Measurements from ENCODE around the gene DPF3. TPM values are rescaled to one million over a fixed set of nuclear protein-coding genes. Genes with fewer than 3 reads are reported as not detected.
A peak's percentile ranks its signal among the peaks of the same experiment; 100 is the strongest.

DPF3 gene
- polyA plus RNA-seq, 2 of the 4 experiments (the other 2 are of a cell fraction), result 0.05 to 0.09 TPM

DNA sequence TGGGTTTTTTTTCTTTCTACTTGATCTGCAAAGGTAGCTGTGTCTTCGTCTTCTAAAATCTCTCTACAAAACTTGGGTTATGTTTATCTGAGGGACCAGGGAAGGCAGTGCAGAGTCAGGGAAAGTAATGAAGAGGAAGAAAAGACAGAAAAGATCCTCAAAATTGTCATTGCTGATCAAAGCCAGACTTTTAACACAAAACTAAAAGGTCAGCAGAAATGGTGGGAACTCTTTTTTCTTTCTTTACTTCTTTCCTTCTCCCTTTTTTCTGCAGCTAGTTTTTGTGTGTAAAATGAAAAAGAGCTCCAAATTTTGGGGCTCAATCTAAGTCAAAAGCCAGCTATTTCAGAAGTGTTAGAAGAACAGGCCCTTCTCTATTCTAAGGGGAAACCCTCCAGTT is 11.9 kb downstream of the DPF3 start:
- ChIA-PET CTCF (interaction anchor here (1.5 kb wide), 1 partner anchor 23 kb away, joined by 4 read pairs; no protein-coding TSS in a partner anchor), POLR2A (no interaction called here)
- no peak for FAIRE-seq

DNA sequence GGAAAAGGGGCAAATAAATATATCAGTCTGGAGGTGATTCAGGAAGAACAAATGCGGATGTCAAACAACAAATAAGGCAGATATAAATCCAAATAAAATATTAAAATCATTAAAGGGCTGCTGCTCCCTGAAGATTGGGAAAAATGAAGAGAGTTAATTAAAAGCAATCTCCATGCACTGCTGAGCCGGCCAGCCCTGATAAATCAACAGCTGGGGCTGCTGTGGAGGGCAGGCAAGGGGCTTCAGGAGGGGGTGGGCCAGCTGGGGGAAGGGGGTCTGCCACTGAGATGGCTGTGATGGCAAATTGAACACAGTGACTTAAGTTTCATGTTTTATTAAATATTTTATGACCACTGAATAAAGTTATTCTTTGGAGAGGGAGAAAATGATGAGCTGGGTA is 12.4 kb downstream of the DPF3 start:
- no peak overlapping the region for H3K27ac ChIP-seq
- CTCF ChIA-PET, result interaction anchor here (1.5 kb wide), 1 partner anchor 23 kb away, joined by 4 read pairs; no protein-coding TSS in a partner anchor
- no peak for DNase-seq (ENCODE audit: low read depth in 1 of 2, low spot score in 1 of 2)
- TF ChIP-seq KDM5A (IDR thresholded peaks at IDR 0.05) (no peak), MYC (IDR thresholded peaks at IDR 0.05; ENCODE audit: borderline replicate concordance, low read length) (no peak), HOXB5 (CRISPR knock-in tag; IDR thresholded peaks at IDR 0.05) (no peak), KDM1A (IDR thresholded peaks at IDR 0.05; ENCODE audit: low read depth) (no peak), MAFK (IDR thresholded peaks at IDR 0.05; ENCODE audit: partially characterized antibody) (no peak), ZFP36 (IDR thresholded peaks at IDR 0.05; ENCODE audit: borderline replicate concordance, partially characterized antibody) (no peak)
- TF ChIP-seq, protein P1, sequence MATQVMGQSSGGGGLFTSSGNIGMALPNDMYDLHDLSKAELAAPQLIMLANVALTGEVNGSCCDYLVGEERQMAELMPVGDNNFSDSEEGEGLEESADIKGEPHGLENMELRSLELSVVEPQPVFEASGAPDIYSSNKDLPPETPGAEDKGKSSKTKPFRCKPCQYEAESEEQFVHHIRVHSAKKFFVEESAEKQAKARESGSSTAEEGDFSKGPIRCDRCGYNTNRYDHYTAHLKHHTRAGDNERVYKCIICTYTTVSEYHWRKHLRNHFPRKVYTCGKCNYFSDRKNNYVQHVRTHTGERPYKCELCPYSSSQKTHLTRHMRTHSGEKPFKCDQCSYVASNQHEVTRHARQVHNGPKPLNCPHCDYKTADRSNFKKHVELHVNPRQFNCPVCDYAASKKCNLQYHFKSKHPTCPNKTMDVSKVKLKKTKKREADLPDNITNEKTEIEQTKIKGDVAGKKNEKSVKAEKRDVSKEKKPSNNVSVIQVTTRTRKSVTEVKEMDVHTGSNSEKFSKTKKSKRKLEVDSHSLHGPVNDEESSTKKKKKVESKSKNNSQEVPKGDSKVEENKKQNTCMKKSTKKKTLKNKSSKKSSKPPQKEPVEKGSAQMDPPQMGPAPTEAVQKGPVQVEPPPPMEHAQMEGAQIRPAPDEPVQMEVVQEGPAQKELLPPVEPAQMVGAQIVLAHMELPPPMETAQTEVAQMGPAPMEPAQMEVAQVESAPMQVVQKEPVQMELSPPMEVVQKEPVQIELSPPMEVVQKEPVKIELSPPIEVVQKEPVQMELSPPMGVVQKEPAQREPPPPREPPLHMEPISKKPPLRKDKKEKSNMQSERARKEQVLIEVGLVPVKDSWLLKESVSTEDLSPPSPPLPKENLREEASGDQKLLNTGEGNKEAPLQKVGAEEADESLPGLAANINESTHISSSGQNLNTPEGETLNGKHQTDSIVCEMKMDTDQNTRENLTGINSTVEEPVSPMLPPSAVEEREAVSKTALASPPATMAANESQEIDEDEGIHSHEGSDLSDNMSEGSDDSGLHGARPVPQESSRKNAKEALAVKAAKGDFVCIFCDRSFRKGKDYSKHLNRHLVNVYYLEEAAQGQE (IDR thresholded peaks at IDR 0.05), result no peak
- POLR2A ChIA-PET, result no interaction called here
- FAIRE-seq, result no peak
- H3K4me3 ChIP-seq, result no peak overlapping the region
- WGBS (ENCODE audit: missing lambda C conversion rate), result 3% methylated on average over 2 of the region's 2 CpGs
- no peak overlapping the region for H3K4me2 ChIP-seq
- ATAC-seq, result no peak
- H3K4me1 ChIP-seq, result no peaks in the 10 kb centered on the region
- H3K9me3 ChIP-seq, result no peaks in the 10 kb centered on the region

More for the DNA sequence above, 11.9 kb downstream of the DPF3 start:
- no peak for ATAC-seq
- no peaks in the 10 kb centered on the region for H3K4me1 ChIP-seq
- H3K4me3 ChIP-seq, result no peak overlapping the region
- TF ChIP-seq EHMT2 (IDR thresholded peaks at IDR 0.05; ENCODE audit: low read depth) (no peak), MAFK (IDR thresholded peaks at IDR 0.05; ENCODE audit: partially characterized antibody) (peak; percentile 90)
- H3K4me2 ChIP-seq, result no peak overlapping the region
- WGBS (ENCODE audit: missing lambda C conversion rate), result 88% methylated on average over 1 of the region's 1 CpG
- no peak overlapping the region for H3K27ac ChIP-seq
- DNase-seq (ENCODE audit: low read depth in 1 of 2, low spot score in 1 of 2), result no peak
- no peaks in the 10 kb centered on the region for H3K9me3 ChIP-seq

- 23% methylated on average over 2 of the region's 2 CpGs for WGBS (ENCODE audit: missing lambda C conversion rate)
- DNase-seq (ENCODE audit: low read depth in 1 of 2, low spot score in 1 of 2) (no peak), FAIRE-seq (no peak), ATAC-seq (no peak)
- Histone ChIP-seq H3K4me1 (no peaks in the 10 kb centered on the region), H3K27ac (no peak overlapping the region), H3K4me3 (no peak overlapping the region), H3K4me2 (no peak overlapping the region), H3K9me3 (no peaks in the 10 kb centered on the region)
- ChIA-PET CTCF (interaction anchor here (1.5 kb wide), 1 partner anchor 24 kb away, joined by 4 read pairs; no protein-coding TSS in a partner anchor), POLR2A (no interaction called here)
- no peak for TF ChIP-seq PHF8 (IDR thresholded peaks at IDR 0.05; ENCODE audit: borderline replicate concordance, low read depth)
These were observed 13.1 kb downstream of the DPF3 start for GRCh38 chr14:72880820-72881219.

GRCh38 chr14:72880164-72880563 is 13.7 kb downstream of the DPF3 start:
- CTCF ChIA-PET, result no interaction called here
- Histone ChIP-seq H3K9me3 (no peaks in the 10 kb centered on the region), H3K4me2 (no peak overlapping the region), H3K4me1 (no peaks in the 10 kb centered on the region), H3K4me3 (no peak overlapping the region), H3K27ac (no peak overlapping the region)
- ATAC-seq, result no peak
- 20% methylated on average over 2 of the region's 2 CpGs for WGBS (ENCODE audit: missing lambda C conversion rate)
- POLR2A ChIA-PET, result no interaction called here
- FAIRE-seq, result no peak
- DNase-seq (ENCODE audit: low read depth in 1 of 2, low spot score in 1 of 2), result no peak
- no peak for TF ChIP-seq RAD21 (conservative IDR thresholded peaks at IDR 0.05 in 1 of 2, IDR thresholded peaks at IDR 0.05 in 1 of 2)
- no peak for TF ChIP-seq MAZ (IDR thresholded peaks at IDR 0.05; ENCODE audit: borderline replicate concordance, low read depth, low read length)
- no peak for TF ChIP-seq POLR2A (IDR thresholded peaks at IDR 0.05; ENCODE audit: low read length)
- TF ChIP-seq, protein P2, sequence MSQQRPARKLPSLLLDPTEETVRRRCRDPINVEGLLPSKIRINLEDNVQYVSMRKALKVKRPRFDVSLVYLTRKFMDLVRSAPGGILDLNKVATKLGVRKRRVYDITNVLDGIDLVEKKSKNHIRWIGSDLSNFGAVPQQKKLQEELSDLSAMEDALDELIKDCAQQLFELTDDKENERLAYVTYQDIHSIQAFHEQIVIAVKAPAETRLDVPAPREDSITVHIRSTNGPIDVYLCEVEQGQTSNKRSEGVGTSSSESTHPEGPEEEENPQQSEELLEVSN (IDR thresholded peaks at IDR 0.05; ENCODE audit: borderline replicate concordance, low read depth), result no peak
- TF ChIP-seq, protein P3, sequence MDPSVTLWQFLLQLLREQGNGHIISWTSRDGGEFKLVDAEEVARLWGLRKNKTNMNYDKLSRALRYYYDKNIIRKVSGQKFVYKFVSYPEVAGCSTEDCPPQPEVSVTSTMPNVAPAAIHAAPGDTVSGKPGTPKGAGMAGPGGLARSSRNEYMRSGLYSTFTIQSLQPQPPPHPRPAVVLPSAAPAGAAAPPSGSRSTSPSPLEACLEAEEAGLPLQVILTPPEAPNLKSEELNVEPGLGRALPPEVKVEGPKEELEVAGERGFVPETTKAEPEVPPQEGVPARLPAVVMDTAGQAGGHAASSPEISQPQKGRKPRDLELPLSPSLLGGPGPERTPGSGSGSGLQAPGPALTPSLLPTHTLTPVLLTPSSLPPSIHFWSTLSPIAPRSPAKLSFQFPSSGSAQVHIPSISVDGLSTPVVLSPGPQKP (IDR thresholded peaks at IDR 0.05; ENCODE audit: low read depth, low read length), result no peak
- no peak for TF ChIP-seq HOXB5 (CRISPR knock-in tag; IDR thresholded peaks at IDR 0.05)
- TF ChIP-seq EP300 (IDR thresholded peaks at IDR 0.05), result no peak
- TF ChIP-seq ZC3H11A (IDR thresholded peaks at IDR 0.05), result no peak
- TF ChIP-seq FOSL2 (IDR thresholded peaks at IDR 0.05), result no peak
- no peak for TF ChIP-seq FOSL2 (CRISPR knock-in tag; IDR thresholded peaks at IDR 0.05)
- no peak for TF ChIP-seq HEYL (CRISPR knock-in tag; IDR thresholded peaks at IDR 0.05)
- TF ChIP-seq NR3C1 (IDR thresholded peaks at IDR 0.05), result no peak
- TF ChIP-seq CEBPB (IDR thresholded peaks at IDR 0.05), result no peak
- TF ChIP-seq CTCF (IDR thresholded peaks at IDR 0.05), result no peak
- TF ChIP-seq MAX (IDR thresholded peaks at IDR 0.05), result no peak
- TF ChIP-seq CBX8 (IDR thresholded peaks at IDR 0.05), result no peak
- no peak for TF ChIP-seq FOXS1 (CRISPR knock-in tag; IDR thresholded peaks at IDR 0.05)
- TF ChIP-seq MAFK (IDR thresholded peaks at IDR 0.05; ENCODE audit: partially characterized antibody), result no peak
- TF ChIP-seq ZFP36 (IDR thresholded peaks at IDR 0.05; ENCODE audit: borderline replicate concordance, partially characterized antibody), result no peak

All from A549 (cell line).